Central memory CD4-positive, alpha-beta T cell (primary cell): ENCODE data around the gene HIPK2.
"Not testable (repeated sequence)": the region's sequence is repeated elsewhere in the genome, so short reads cannot be mapped to it uniquely, and the experiment has no call there.

ENCODE experiments used
- DNase-seq: peaks from one replicate; pipeline ENCODE4 v3.0.0; 2022

The HIPK2 gene

GRCh38 chr7:139692723-139693122 is 85.1 kb downstream of the HIPK2 start:
- no peak for DNase-seq

DNA sequence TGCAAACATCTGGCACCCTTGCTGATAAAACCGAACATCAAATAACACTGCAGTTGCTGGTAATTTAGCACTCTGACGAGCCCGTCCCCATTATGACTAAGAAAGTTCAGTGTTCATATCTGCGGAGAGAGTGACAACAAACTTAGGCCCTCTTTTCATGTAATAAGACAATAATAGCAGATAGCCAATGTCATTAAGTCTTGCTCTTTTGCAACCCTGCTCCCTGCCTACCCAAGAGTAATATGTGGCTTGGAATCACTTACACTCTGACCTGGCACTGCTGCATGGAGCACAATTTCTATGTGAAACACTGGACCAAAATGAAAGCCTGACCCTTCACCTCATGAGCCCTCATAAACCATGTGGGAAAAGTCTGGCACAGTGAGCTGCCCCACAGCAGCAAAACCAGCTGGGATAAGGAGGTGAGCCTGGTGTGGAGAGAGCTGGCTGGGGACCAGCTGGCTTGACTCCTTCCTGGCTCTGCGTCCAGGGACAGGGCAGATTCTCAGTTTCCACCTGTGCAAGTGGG is 86.5 kb downstream of the HIPK2 start:
- no peak for DNase-seq

DNA sequence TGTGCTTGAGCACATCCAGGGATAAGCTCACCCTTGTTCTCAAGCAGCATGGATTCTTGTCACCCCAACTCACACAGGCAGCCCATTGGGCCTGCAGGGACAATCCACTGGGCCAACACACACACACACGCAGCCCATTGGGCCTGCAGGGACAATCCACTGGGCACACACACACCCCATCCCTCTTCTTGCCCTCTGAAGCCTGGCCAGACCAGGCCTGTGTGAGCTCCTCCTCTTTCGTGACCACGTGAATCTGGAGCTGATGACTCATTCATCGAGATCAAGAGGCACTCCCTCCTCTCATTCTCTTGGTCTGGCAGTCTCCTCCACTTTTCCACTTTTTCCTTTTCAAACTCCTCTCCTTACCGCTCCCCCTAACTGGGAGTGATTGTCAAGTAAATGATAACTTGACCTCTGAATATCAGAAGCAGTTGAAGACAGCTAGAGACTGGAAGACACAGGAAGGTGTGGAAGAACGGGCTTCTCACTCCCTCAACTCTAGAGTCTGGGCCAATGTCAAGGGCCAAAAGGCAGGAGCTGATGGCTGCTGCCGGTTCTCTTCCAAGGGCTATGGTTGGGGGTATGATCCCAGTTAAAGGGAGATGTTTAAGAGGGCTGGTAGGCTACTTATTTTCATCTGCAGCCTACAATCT is 89.7 kb downstream of the HIPK2 start:
- DNase-seq, result no peak

DNA sequence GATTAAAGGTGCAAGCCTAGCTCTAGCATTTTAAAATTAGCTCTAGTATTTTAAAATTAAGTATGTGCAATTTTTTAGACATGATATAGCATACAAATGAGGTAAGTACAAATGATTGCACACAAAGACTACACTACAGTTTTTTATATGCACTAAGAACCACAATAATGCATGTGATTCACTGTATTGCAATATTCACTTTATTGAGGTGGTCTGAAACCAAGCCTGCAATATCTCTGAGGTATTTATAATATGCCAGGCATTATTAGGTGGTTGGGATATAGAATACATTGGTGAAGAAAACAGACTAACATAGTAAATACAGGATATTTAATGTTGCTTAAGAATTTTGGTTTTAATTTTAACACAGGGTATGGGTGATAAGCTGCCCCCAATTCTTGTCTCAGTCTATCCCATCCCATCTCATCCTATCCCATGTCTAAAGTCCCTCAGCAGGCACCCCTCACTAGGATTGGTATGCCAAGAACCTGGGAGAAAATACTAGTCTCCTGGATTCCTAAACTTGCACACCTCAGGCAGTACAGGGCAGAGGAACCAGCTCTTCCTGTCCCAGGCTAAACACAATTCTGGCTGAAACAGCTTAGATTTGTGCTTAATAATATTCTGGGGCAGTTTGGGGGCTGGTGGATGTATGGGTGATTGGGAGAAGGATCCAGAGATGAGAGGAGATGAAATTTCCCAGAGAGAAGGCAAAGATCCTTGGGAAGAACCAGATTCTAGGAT is 90.4 kb downstream of the HIPK2 start:
- DNase-seq, result no peak

DNA sequence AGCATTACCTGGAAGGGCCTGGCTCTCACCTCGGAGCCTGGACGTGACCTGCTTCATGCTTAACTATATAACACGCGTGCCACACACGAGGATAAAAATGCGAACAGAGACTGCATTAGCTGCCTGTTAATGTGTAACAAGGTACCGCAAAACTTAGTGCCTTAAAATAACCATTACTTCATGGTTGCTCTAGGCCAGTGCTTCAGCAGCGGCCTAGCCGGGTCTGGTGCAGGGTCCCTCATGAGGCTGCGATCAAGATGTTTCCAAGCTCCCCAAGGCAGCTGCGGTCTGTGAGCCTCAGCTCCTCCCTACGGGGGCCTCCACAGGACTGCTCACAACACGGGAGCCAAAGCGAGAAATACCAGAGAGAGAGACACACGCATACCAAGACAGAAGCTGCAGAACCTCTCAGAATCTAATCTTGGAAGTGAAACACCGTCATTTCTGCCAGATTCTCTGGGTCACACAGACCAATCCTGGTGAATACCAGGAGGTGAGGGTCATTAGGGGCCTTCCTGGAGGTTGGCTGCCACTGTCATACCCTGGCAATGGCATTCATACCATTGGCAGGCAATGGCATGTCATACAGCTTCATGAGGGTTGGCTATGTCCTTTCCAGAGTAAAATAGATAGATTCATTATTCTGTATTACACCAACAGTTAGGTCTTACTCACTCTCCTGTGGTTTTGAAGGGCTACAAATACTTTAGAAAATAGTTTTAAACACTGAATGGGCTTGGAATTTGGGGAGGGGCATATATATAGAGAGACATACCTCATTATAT is 94.5 kb downstream of the HIPK2 start:
- DNase-seq, result no peak

GRCh38 chr7:139682136-139683013 is 95.4 kb downstream of the HIPK2 start:
- DNase-seq, result no peak

- DNase-seq, result no peak
These were observed 96.0 kb downstream of the HIPK2 start for GRCh38 chr7:139681812-139682135.

- no peak for DNase-seq
These were observed 96.4 kb downstream of the HIPK2 start for GRCh38 chr7:139681463-139681755.

DNA sequence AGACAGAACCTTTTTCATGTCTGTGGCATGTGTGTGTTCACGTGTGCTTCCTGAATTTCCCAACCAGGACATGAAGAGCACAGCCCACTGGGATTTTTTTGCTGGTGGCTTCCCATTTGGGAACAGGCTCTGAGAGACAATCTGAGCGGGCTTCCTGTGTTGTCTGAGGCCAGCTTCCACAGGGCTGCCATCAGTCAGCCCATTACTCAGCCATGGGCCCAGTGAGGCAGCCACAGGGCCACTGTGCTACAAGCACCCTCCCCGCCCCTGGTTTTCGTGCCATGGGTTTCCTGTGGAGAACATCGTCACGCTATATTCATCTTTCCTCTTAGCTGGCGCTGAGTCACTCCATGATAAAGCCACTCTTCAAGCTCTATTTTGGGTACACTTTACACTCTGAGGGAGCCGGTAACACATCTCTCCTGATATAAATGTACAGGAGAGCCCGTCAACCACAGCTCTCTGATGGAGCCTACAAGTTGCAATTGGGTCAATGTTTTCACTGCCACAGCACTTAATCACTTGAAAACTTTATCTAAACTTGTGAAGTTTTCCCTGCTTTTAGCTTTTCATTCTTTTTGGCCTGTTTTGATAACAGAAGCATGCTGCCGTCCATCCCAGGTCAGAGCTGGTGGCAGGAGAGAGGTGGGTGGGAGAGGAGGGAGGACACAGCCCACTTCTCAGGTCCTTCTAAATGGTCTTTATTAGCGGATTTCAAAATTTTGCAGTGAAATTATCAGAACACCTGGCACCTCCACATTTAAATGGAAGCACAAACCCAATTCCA is 96.9 kb downstream of the HIPK2 start:
- no peak for DNase-seq

DNA sequence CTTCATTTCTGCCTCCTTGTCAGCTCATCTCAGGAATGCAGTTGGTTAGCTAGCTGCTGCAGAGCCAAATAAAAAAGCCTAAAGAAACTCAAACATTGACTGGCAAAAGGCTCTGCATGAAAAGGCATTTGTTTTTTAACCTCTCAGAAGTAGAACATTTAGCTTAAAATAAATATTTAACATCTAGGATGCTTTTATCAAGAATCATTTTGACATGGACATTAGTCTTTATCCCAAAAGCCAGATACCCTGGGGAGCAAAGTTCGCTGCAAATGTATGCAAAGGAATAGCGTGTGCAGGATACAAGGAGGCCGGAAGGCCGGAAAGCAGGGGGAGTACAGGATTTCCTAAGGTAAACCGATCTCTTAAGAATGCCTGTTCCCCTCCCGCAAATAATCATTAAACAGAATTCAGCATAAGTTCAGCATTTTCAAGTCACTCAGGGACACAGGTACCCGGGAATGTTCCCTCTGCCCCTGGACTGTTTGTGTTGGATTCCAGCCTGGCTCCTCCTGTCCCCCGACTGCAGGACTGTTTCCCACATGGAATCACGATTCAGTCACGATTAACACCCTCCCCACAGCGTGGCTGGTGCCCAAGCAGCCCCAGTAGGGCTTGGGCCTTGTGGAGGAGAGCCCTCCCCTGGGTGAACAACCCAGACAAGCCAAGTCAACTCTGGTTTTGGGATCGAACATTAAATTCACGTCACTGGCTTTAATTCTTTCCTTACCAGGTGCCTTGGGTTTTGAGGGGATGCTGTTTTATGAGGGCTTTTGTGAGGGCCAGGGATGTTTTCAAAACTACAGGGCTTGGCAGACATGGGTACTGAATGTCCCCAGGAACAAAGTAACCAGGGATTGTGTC is 97.8 kb downstream of the HIPK2 start:
- no peak for DNase-seq

DNA sequence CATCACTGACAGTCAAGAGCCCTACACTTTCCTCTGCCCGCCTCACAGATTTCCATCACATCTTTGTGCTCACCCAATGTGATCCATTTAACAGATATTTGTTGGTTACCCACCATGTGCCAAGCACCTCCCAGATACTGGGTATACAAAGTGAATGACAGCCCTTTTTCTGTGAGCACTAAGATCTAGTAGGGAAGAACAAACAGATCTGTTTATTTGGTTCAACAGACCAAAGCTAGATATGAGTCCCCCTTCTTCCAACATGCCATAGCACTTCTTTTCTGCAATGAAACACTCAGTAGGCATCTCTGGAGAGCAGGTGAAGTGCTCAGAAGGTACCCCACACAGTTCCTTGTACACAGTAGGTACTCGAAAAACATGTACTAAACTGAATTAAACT is 101.4 kb downstream of the HIPK2 start:
- no peak for DNase-seq

GRCh38 chr7:139675127-139676125 is 102.4 kb downstream of the HIPK2 start:
- no peak for DNase-seq

- DNase-seq, result no peak
These were observed 103.1 kb downstream of the HIPK2 start for GRCh38 chr7:139674752-139675126.

DNA sequence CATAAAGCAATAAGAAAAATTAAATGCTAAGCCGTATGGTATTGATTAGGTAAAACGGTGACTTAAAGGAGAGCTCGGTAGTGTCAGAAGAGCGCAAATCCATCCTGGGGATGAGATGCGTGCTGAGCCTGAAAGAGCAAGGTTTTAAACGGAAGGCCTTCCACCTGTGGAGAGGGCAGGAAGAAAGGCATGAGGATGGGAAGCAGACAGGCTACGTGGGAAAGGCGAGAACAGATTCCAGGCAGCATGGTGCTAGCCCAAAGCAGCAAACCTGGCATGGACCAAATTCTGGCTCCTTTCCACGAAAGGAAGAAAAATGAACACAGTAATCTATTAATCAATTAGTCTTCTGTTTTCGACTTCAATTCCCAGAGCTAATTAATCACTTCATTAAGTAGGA is 103.5 kb downstream of the HIPK2 start:
- no peak for DNase-seq

GRCh38 chr7:139673762-139674161 is 104.0 kb downstream of the HIPK2 start:
- no peak for DNase-seq

DNA sequence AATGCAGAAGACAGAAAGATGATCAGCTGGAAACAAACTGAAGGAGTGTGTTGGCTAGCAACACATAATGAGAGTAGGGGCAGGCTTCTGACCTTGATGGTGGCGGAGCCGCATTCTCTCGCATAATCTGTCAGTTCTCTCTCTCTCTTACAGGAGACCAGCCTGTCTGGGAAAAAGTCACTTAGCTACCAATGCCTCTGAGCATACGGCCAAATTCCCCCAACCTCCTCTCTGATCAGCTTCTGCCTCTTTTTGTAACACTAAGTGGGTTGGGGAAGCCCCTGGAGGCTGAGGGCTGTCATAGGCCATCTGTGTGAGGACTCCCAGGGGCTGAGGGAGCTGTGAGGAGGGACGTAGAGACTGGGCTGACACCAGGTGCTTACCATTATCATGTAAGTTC is 104.6 kb downstream of the HIPK2 start:
- DNase-seq, result no peak

DNA sequence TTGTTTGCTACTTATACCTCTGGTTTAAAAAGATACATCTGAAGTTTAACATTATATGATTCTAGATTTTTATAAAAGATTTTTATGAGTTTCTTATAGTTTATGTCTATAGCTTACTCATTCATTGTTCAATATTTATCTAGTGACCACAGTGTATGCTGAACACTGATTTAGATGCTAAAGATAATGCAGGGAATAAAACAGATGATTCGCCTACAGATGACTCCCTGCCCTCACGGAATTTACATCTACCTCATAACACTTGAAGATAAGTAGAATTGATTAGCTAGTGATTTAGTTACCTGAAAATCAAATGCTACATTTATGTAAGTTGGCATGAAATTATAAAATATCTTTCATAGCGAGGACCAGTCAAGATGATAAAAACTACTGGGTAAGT is 105.8 kb downstream of the HIPK2 start:
- DNase-seq, result no peak

DNA sequence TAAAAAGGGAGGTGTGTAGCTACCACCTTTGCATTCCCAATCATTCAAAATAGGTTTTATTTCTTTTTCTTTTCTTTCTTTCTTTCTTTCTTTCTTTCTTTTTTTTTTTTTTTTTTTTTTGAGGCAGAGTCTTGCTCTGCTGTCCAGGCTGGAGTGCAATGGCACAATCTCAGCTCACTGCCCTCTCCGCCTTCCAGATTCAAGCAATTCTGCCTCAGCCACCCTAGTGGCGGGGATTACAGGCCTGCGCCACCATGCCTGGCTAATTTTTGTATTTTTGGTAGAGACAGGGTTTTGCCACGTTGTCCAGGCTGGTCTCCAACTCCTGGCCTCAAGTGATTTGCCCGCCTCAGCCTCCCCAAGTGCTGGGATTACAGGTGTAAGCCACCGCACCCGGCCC is 107.1 kb downstream of the HIPK2 start:
- DNase-seq, result not testable (repeated sequence)

DNA sequence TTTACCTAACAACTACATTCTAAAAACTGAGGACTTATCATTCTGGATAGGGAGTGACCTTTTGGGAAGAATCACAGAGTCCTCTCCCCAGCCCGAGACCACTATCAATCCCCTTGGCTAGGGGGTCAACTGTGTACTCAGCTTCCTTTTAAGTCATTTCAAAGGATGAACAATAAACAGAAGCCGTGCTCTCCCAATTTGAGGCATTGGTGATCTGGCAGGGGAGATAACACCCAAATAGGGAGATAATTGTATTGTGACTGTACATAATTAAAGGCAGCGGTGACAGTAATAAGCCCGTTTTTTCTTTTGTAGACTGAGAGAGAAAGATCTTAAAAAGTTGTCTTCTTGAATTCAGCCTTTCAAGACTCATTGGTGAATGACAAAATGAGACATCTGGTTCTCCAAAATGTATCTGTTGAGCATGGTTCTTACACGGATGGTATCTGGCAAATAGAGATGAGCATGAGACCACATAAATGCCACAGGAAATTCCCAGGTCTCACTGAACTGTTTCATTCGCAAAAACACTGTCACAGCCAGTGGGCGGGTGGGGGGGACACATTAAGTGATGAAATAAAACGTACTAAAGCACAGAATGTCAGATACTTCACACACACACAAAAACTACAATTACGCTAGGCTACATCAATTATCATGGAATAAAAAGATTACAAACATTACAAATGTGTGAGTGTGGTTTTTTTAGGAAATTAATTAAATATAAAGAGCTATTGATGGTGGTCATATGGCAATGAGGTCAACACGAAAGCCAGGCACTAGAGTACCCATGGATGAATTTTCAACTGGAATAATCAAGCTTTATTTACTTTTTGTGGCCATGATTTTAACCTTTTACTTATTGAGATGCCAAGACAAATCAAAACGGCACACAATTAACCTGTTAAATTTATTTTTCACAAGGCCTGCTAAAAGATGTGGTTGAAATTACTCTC is 108.4 kb downstream of the HIPK2 start:
- no peak for DNase-seq
